GM12878 (cell line): ENCODE measurements around the gene CCR2. TPM values are rescaled to one million over a fixed set of nuclear protein-coding genes. Genes with fewer than 3 reads are reported as not detected.

Experiments
- ATAC-seq: fragments of 200-7000 bp; cut with Tn5 transposase; 3 replicates; pipeline ENCODE4 v1.9.1; 2020; ENCODE audit warnings: mild to moderate bottlenecking, moderate library complexity
- BruUV-seq: library from RNA; stranded (reverse); fragments of 400-500 nt; replicated peaks from 2 replicates; lab custom pipeline; 2021; lab: Mats Ljungman, UMichigan
- CTCF ChIA-PET: fragments of 300-600 bp; sonication (Branson Sonifier 250); formaldehyde crosslinking; extraction: SDS; loops from one replicate; lab custom pipeline; 2021; ENCODE audit warnings: inconsistent platforms; lab: Yijun Ruan, JAX
- POLR2A ChIA-PET: fragments of 350-600 bp; formaldehyde crosslinking; extraction: SDS; loops from one replicate; lab custom pipeline; 2021; ENCODE audit warnings: inconsistent platforms; lab: Charles Lee
- RAD21 ChIA-PET: fragments of 300-600 bp; sonication (Branson Sonifier 250); formaldehyde crosslinking; loops from one replicate; lab custom pipeline; 2023; ENCODE audit warnings: antibody characterized with exemption; ENCODE audit not compliant: unreplicated experiment; lab: Charles Lee
- SMC1A ChIA-PET: fragments of 300-600 bp; sonication (Branson Sonifier 250); formaldehyde crosslinking; loops from one replicate; lab custom pipeline; 2023; ENCODE audit not compliant: unreplicated experiment, uncharacterized antibody; lab: Charles Lee
- DNase-seq: peaks from one replicate; pipeline ENCODE4 v3.0.0-alpha.2; 2011; ENCODE audit warnings: low read depth, low spot score
- FAIRE-seq: peaks from 3 replicates; lab custom pipeline; 2011; peaks lifted over from hg19 to GRCh38; lab: Jason Lieb, UNC
- H2AFZ ChIP-seq: 2 replicates; pipeline ENCODE4 v1.6.0; 2011; ENCODE audit warnings: low read depth, low read length, control low read depth; ENCODE audit not compliant: control insufficient read depth
- H3K27ac ChIP-seq: 2 replicates; pipeline ENCODE4 v1.5.1; 2011; ENCODE audit warnings: control low read depth; ENCODE audit not compliant: control insufficient read depth, insufficient read depth
- H3K27me3 ChIP-seq, 2 experiments: replicated peaks in 1 of 2; 2 replicates each; pipeline versions ENCODE4 v1.6.0 to v1.6.1; 2011; ENCODE audit warnings: low read length in 1 of 2; ENCODE audit not compliant: control insufficient read depth in 2 of 2, insufficient read depth in 2 of 2
- H3K36me3 ChIP-seq, 2 experiments: 2 replicates each; pipeline ENCODE4 v1.5.1; 2011; ENCODE audit warnings: low read length in 1 of 2; ENCODE audit not compliant: control insufficient read depth in 2 of 2, insufficient read depth in 2 of 2
- H3K4me1 ChIP-seq: 2 replicates; pipeline ENCODE4 v1.6.1; 2011; ENCODE audit warnings: mild to moderate bottlenecking, low read length, moderate library complexity, mixed read lengths; ENCODE audit not compliant: control insufficient read depth, insufficient read depth
- H3K4me2 ChIP-seq: 2 replicates; pipeline ENCODE4 v1.6.0; 2011; ENCODE audit warnings: control low read depth; ENCODE audit not compliant: control insufficient read depth, insufficient read depth
- H3K4me3 ChIP-seq: fragments of 200-600 bp; sonication (generic); 2 replicates; pipeline ENCODE4 v1.5.1; 2016
- H3K79me2 ChIP-seq: 2 replicates; pipeline ENCODE4 v1.6.0; 2011; ENCODE audit warnings: low read length; ENCODE audit not compliant: control insufficient read depth, insufficient read depth
- H3K9ac ChIP-seq: 2 replicates; pipeline ENCODE4 v1.8.0; 2011; ENCODE audit warnings: low read length, control low read depth, mixed read lengths; ENCODE audit not compliant: control insufficient read depth, insufficient read depth
- H3K9me3 ChIP-seq: replicated peaks from 3 replicates; pipeline ENCODE4 v1.5.1; 2011; ENCODE audit warnings: mild to moderate bottlenecking, low read length; ENCODE audit not compliant: control insufficient read depth, insufficient read depth
- H4K20me1 ChIP-seq: 2 replicates; pipeline ENCODE4 v1.6.0; 2011; ENCODE audit not compliant: control insufficient read depth, insufficient read depth
- CUX1 ChIP-seq: IDR thresholded peaks from 2 replicates; pipeline ENCODE4 v1.6.1; 2012; ENCODE audit warnings: improper control_type of control experiment, low read depth, low read length; ENCODE audit not compliant: insufficient replicate concordance
- IRF4 ChIP-seq: IDR thresholded peaks from 2 replicates; pipeline ENCODE4 v1.6.1; 2011; ENCODE audit warnings: low read depth, low read length
- IRF5 ChIP-seq: fragments of 450-650 bp; IDR thresholded peaks from 2 replicates; pipeline ENCODE4 v1.6.1; 2017; ENCODE audit warnings: borderline replicate concordance
- LARP7 ChIP-seq: fragments of 450-650 bp; IDR thresholded peaks from 2 replicates; pipeline ENCODE4 v1.6.1; 2017; ENCODE audit warnings: mild to moderate bottlenecking
- MTA3 ChIP-seq: IDR thresholded peaks from 2 replicates; pipeline ENCODE4 v1.6.1; 2012; ENCODE audit warnings: low read length, inconsistent platforms, borderline replicate concordance
- NKRF ChIP-seq: fragments of 450-650 bp; conservative IDR thresholded peaks from 2 replicates; pipeline ENCODE4 v1.6.1; 2017; ENCODE audit warnings: mild to moderate bottlenecking, moderate library complexity
- PRDM15 ChIP-seq: fragments of 450-650 bp; formaldehyde crosslinking; IDR thresholded peaks from 2 replicates; pipeline ENCODE4 v1.4.0; 2020; ENCODE audit warnings: mild to moderate bottlenecking, moderate library complexity
- RFX5 ChIP-seq: IDR thresholded peaks from 2 replicates; pipeline ENCODE4 v1.6.1; 2011; ENCODE audit warnings: low read depth, low read length, improper control_type of control experiment
- STAT3 ChIP-seq: IDR thresholded peaks from 2 replicates; pipeline ENCODE4 v1.6.1; 2011; ENCODE audit warnings: low read depth, low read length, improper control_type of control experiment
- USF2 ChIP-seq: IDR thresholded peaks from 2 replicates; pipeline ENCODE4 v1.6.1; 2011; ENCODE audit warnings: low read depth, low read length, improper control_type of control experiment, borderline replicate concordance
- in situ Hi-C: fragments of 300-500 bp; cut with MboI; formaldehyde crosslinking; loops from 9 replicates; pipeline ENCODE4 v1.14.3; 2018; ENCODE audit warnings: mixed read lengths
- intact Hi-C: fragments of 100-400 bp; cut with micrococcal nuclease; formaldehyde crosslinking; loops from one replicate; pipeline ENCODE4 v1.14.2; 2022; ENCODE audit not compliant: unreplicated experiment
- polyA plus RNA-seq, 11 experiments: library from polyadenylated mRNA; depleted of rRNA in 4 of 11; unstranded in 6 of 11; stranded (reverse) in 5 of 11; fragments of >200 nt; fragmentation: Nextera tagmentation in 4 of 11; fragmentation: Illumina TruSeq in 1 of 11; extraction: Ambion mirVana in 4 of 11; extraction: Trizol in 1 of 11; gene quantifications; 1 replicate in 1 of 11; 2 replicates in 10 of 11; pipeline versions ENCODE4 v1.2.1 to v1.2.3, GENCODE V29; 2011 to 2016; ENCODE audit warnings: inconsistent platforms in 2 of 11, missing spikeins in 2 of 11, low read depth in 1 of 11
- total RNA-seq, 4 experiments: library from RNA; depleted of rRNA in 3 of 4; stranded (reverse); fragments of >200 nt in 3 of 4; fragmentation: Illumina TruSeq in 1 of 4; extraction: Trizol in 1 of 4; gene quantifications; 2 replicates each; pipeline versions ENCODE4 v1.2.1 to v1.2.3, GENCODE V29; 2013 to 2021

CCR2 gene
- total and polyA plus RNA-seq, 10 of the 15 experiments (the other 5 are each of a cell fraction or from before 2014, with no cell fraction given): 1.9 to 4.7 (median 3.5) TPM; not detected in 1

- DNase-seq (no peak), ATAC-seq (no peak), FAIRE-seq (no peak)
- Histone ChIP-seq H3K36me3 (no peaks in the 10 kb centered on the region), H3K27ac (no peak overlapping the region), H3K9ac (no peak overlapping the region), H3K4me1 (peaks cover 11% of the 10 kb centered on the region), H3K27me3 (no peaks in the 10 kb centered on the region), H3K4me2 (no peak overlapping the region), H2AFZ (no peak overlapping the region), H3K4me3 (no peak overlapping the region), H3K79me2 (no peaks in the 10 kb centered on the region), H3K9me3 (peaks cover 2% of the 10 kb centered on the region), H4K20me1 (no peaks in the 10 kb centered on the region)
- ChIA-PET RAD21 (interaction anchor here (1.6 kb wide), 1 partner anchor 52 kb away, joined by 4 read pairs; no protein-coding TSS in a partner anchor), CTCF (interaction anchor here (1.1 to 1.6 kb wide), 4 partner anchors 9 to 54 kb away, joined by 3 to 4 read pairs (median 4); no protein-coding TSS in a partner anchor), SMC1A (interaction anchor here (0.6 to 3.8 kb wide), 7 partner anchors 16 to 101 kb away, joined by 3 to 22 read pairs (median 5); no protein-coding TSS in a partner anchor), POLR2A (no interaction called here)
- TF ChIP-seq CUX1 (no peak), IRF5 (no peak), LARP7 (no peak), IRF4 (no peak), MTA3 (no peak), STAT3 (no peak), RFX5 (no peak), NKRF (no peak), USF2 (no peak), PRDM15 (CRISPR knock-in tag) (no peak)
- BruUV-seq: no TSS peak
- in situ Hi-C loops: no loop called here
- intact Hi-C loops: loop anchor here (5.0 kb wide), 1 partner anchor 36 kb away; the partner anchor contains the start of gene CCR2
Observed at GRCh38 chr3:46316206-46316605, 37.7 kb upstream of the CCR2 start.
